Fibroblast of villous mesenchyme (primary cell): Measurements from ENCODE around the gene LEKR1. TPM values are rescaled to one million over a fixed set of nuclear protein-coding genes. Genes with fewer than 3 reads are reported as not detected.

Experiments
- DNase-seq: peaks from one replicate; pipeline ENCODE4 v3.0.0-alpha.2; 2010; ENCODE audit warnings: low read depth
- H3K4me3 ChIP-seq: 2 replicates; pipeline ENCODE4 v1.5.1; 2011; ENCODE audit warnings: low read depth, mild to moderate bottlenecking, low read length
- total RNA-seq: library from RNA; depleted of rRNA; stranded (reverse); fragments of >200 nt; gene quantifications from 2 replicates; pipeline ENCODE4 v1.2.3, GENCODE V29; 2012
- TF ChIP-seq, protein P1 (sequence below): IDR thresholded peaks from 2 replicates; pipeline ENCODE4 v1.5.1; 2012; ENCODE audit warnings: low read depth, mild to moderate bottlenecking, low read length; ENCODE audit not compliant: insufficient read depth

Gene LEKR1
- total RNA-seq, 1 donor, result 0.86 TPM

DNA sequence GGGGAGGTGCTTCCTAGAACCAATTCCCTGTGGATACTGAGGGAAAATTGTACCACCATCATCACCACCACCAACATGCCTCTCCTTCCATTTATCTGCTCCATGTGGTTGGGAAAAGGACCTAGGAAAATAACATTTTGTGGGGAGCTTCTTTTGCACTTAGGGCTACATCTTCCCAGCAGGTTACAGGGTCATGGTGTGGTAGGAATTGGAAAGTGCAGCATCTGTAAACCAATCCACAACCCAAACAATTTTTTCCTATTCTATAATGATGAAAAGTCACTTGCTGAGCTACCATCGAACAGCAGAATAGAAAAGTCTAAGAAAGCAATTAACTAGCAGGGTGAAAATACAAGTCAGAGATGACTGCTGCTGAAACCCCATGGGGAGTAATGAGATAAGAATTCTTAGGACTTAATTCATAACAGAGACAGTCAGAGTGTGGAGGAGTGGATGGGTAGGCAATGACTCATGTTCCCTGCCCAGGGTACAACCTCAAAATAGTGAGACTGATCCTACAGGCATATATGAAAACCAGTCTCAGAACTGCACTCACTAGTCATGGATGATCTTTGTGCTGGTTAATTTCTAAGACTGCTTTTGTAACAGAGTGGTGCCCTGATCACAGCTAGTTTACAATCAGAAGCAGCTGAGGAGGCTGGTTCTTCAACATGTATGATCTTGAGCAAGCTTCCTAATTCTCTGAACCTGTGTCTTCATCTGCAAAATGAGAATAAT lies 38.1 kb upstream of the LEKR1 start:
- TF ChIP-seq, protein P1, sequence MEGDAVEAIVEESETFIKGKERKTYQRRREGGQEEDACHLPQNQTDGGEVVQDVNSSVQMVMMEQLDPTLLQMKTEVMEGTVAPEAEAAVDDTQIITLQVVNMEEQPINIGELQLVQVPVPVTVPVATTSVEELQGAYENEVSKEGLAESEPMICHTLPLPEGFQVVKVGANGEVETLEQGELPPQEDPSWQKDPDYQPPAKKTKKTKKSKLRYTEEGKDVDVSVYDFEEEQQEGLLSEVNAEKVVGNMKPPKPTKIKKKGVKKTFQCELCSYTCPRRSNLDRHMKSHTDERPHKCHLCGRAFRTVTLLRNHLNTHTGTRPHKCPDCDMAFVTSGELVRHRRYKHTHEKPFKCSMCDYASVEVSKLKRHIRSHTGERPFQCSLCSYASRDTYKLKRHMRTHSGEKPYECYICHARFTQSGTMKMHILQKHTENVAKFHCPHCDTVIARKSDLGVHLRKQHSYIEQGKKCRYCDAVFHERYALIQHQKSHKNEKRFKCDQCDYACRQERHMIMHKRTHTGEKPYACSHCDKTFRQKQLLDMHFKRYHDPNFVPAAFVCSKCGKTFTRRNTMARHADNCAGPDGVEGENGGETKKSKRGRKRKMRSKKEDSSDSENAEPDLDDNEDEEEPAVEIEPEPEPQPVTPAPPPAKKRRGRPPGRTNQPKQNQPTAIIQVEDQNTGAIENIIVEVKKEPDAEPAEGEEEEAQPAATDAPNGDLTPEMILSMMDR, result no peak
- DNase-seq, result peak; percentile 91
- no peak overlapping the region for H3K4me3 ChIP-seq

DNA sequence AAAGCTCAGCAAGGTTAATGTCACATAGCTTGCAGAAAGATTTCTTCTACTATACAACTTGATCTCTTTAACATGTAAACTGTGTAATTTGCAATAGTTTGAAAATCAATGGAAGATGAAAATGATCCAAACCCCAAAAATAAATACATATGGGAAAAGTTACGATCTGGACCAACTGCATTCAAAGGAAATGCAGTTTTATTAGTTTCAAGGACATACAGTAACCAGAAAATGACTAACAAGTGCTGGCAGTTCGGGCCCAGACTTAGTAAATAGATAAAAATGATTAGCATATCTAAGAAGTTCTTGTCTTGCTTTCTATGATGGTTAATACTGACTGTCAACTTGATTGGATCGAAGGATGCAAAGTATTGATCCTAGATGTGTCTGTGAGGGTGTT lies 37.3 kb upstream of the LEKR1 start:
- DNase-seq, result no peak
- H3K4me3 ChIP-seq, result no peak overlapping the region
- TF ChIP-seq, protein P1, result no peak

DNA sequence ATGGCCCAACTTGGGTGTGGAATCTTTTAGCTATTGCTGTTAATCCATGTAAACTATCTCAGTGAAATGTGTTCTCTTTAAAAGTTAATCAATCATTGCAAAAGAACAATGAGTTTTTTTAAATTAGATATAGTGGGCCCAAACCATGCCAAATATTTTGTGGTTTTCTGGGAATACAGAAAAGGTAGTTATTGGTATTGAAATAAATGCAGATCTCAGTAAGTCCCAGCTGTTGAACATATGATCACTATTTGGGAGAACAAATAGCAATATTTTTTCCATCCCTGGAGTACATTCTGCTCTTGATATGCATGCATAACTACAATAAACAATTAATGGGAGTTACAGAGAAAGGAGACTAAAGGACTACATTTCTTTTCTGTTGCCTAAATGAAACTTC lies 36.0 kb upstream of the LEKR1 start:
- H3K4me3 ChIP-seq, result no peak overlapping the region
- TF ChIP-seq, protein P1, result no peak
- DNase-seq, result no peak

DNA sequence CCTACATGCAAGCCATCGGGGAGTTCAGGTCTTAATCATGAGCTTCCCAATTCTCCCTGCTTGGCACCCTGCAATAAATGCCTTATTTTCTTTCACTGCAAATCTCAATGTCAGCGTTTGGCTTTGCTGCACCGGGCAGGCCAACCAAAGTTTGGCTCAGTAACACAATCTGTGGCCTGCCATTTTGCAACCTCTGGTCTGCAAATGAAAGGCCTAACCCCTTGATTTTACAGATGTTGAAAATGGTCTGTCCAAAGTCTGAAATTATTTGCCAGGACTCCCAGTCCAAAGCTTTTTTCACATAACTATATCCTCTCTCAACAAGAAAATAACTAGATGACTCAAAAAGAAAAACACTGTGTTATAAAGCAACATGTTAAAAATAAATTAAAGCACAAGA lies 34.0 kb upstream of the LEKR1 start:
- DNase-seq, result no peak
- no peak overlapping the region for H3K4me3 ChIP-seq
- TF ChIP-seq, protein P1, result no peak

DNA sequence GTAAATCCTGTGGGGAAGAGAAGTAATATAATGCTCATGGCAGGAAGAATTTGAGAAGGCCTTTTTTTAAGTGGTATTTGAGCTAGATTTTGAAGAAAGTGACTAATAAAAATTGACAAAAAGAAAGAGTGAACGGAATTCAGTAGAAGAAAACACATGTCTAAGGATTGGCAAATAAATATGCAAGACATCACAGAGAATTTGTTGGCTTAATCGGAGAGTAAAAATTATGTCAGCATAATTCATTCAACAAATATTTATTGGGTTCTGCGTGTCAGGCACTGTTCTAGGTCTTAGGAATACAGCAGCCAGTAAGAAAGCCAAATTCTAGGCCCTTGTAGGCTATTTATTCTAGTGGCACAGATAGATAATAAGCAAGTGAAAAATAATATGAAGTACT lies 33.6 kb upstream of the LEKR1 start:
- TF ChIP-seq, protein P1, result no peak
- DNase-seq, result no peak
- H3K4me3 ChIP-seq, result no peak overlapping the region

DNA sequence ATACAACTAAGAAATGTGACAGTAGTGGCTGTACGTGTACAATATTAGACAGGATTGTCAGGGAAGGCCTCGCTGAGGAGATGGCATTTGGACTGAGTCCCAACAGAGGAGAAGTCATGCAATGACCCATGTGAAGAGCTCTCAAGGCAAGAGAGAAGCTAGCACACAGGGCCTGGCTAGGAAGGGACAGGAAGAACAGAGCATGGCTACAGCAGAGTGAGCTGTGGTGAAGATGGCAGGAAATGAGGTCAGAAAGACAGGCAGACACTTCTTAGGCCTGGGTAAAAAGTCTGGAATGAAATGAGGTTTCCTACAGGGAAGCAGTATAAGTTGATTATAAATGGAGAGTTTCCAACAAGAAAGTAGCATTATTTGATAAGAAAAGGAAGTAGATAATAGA lies 33.2 kb upstream of the LEKR1 start:
- H3K4me3 ChIP-seq, result no peak overlapping the region
- DNase-seq, result no peak
- TF ChIP-seq, protein P1, result no peak

DNA sequence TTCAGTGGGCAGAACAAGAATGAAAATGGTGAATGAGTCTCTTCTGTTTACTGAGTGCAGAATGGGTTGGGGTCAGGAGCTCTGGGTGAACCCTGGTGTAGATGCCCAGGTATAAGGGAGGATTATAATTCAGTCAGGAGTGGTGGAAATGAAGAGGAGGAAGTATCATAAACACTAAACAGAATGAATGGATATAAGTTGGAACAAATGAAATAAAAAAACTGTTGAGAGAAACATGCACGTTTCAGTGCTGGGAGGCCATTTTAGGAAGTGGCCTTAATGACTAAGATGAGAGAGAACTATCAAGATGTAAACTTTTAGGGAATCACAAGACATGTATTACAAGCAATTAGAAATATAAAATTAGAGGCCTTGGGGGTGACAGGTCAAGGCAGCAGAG lies 32.8 kb upstream of the LEKR1 start:
- H3K4me3 ChIP-seq, result no peak overlapping the region
- DNase-seq, result no peak
- TF ChIP-seq, protein P1, result no peak
